Measurements from ENCODE around the gene NEK4.

- TF ChIP-seq POLR2A (IDR thresholded peaks at IDR 0.05; ENCODE audit: borderline replicate concordance, extremely low read depth, insufficient read depth, insufficient read length), result no peak
- no peak for TF ChIP-seq CTCF (IDR thresholded peaks at IDR 0.05 in 2 of 3, conservative IDR thresholded peaks at IDR 0.05 in 1 of 3; ENCODE audit: borderline replicate concordance in 1 of 3, insufficient read depth in 1 of 3, low read depth in 2 of 3, low read length in 2 of 3)
- no peak for TF ChIP-seq EZH2 (IDR thresholded peaks at IDR 0.05)
- TF ChIP-seq ZFX (IDR thresholded peaks at IDR 0.05), result no peak
- TF ChIP-seq POLR2AphosphoS5 (IDR thresholded peaks at IDR 0.05; ENCODE audit: low read depth, low read length), result no peak
These were observed 107.6 kb downstream of the NEK4 start for GRCh38 chr3:52663098-52663497.
